ENCODE results near the gene NLN. TPM values are rescaled to one million over a fixed set of nuclear protein-coding genes. Genes with fewer than 3 reads are reported as not detected.
A peak's percentile ranks its signal among the peaks of the same experiment; 100 is the strongest.

The NLN gene
- total RNA-seq, 1 donor, result 36.7 TPM

- no peak overlapping the region for H3K4me3 ChIP-seq (ENCODE audit: low read depth, low read length)
- no peak for DNase-seq (ENCODE audit: low read depth)
- TF ChIP-seq CTCF (IDR thresholded peaks at IDR 0.05; ENCODE audit: insufficient read depth, low read depth, low read length), result no peak
Observed at GRCh38 chr5:65734921-65735320, 12.9 kb downstream of the NLN start.

GRCh38 chr5:65736011-65736410, 14.0 kb downstream of the NLN start:
- DNase-seq (ENCODE audit: low read depth), result no peak
- no peak overlapping the region for H3K4me3 ChIP-seq (ENCODE audit: low read depth, low read length)
- no peak for TF ChIP-seq CTCF (IDR thresholded peaks at IDR 0.05; ENCODE audit: insufficient read depth, low read depth, low read length)

- DNase-seq (ENCODE audit: low read depth), result no peak
- H3K4me3 ChIP-seq (ENCODE audit: low read depth, low read length), result no peak overlapping the region
- no peak for TF ChIP-seq CTCF (IDR thresholded peaks at IDR 0.05; ENCODE audit: insufficient read depth, low read depth, low read length)
Observed at GRCh38 chr5:65737842-65738241, 15.8 kb downstream of the NLN start.

GRCh38 chr5:65738305-65738704, 16.3 kb downstream of the NLN start:
- no peak overlapping the region for H3K4me3 ChIP-seq (ENCODE audit: low read depth, low read length)
- no peak for DNase-seq (ENCODE audit: low read depth)
- no peak for TF ChIP-seq CTCF (IDR thresholded peaks at IDR 0.05; ENCODE audit: insufficient read depth, low read depth, low read length)

- DNase-seq (ENCODE audit: low read depth), result no peak
- no peak for TF ChIP-seq CTCF (IDR thresholded peaks at IDR 0.05; ENCODE audit: insufficient read depth, low read depth, low read length)
- no peak overlapping the region for H3K4me3 ChIP-seq (ENCODE audit: low read depth, low read length)
Observed at GRCh38 chr5:65739162-65739561, 17.2 kb downstream of the NLN start.

GRCh38 chr5:65742565-65743231, 20.7 kb downstream of the NLN start:
- peak; percentile 80 for TF ChIP-seq CTCF (IDR thresholded peaks at IDR 0.05; ENCODE audit: insufficient read depth, low read depth, low read length)
- DNase-seq (ENCODE audit: low read depth), result peak; percentile 84
- H3K4me3 ChIP-seq (ENCODE audit: low read depth, low read length), result no peak overlapping the region
